WTC11 (cell line): ENCODE data around the gene SP2.

Source experiments
- TEAD4 ChIP-seq: sonication (generic); formaldehyde crosslinking; IDR thresholded peaks from 2 replicates; pipeline ENCODE4 v1.8.0; 2022; ENCODE audit warnings: mild to moderate bottlenecking, missing genetic modification reagents
- TF ChIP-seq, protein P1 (sequence below): sonication (generic); formaldehyde crosslinking; IDR thresholded peaks from 2 replicates; pipeline ENCODE4 v1.8.0; 2022; ENCODE audit warnings: mild to moderate bottlenecking, missing genetic modification reagents
- TF ChIP-seq, protein P2 (sequence below): fragments of 200-600 bp; IDR thresholded peaks from 2 replicates; pipeline ENCODE4 v1.8.0; 2022; ENCODE audit warnings: antibody characterized with exemption

DNA sequence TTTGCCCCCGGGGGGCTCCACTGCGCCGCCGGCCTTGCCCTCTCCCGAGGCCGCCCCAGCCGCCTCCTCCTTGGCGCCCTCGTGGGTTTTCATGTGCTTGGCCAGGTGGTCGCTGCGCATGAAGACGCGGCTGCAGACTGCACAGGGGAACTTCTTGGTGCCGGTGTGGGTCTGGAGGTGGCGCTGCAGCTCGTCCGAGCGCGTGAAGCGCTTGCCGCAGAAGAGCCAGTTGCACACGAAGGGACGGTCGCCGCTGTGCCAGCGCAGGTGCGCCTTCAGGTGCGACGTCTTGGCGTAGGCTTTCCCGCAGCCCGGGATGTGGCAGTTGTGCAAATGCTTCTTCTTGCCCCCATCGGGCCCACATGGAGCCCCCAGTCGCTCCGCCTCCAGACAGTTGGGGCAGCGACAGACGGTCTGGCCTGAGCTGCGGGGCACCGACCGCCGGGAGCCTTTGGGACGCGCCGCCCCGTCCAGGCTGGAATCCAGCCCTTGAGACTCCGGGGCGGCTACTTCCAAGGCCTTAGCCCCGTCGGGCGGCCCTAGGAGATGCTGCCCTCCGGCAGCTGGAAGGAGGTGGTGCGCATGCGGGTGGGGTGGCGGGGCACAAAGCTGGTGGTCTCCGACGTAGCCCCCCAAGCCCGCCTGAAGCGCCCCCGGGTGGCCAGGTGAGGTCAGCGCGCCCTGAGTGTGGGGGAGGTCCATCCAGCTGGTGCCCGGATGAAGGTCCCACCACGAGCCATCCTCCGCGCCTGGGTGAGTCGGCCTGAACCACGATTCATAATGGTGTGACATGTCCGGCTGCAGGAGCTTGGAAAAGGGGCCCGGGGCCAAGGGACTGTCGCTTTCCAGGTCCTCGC is 48.5 kb upstream of the SP2 start:
- TF ChIP-seq, protein P1, sequence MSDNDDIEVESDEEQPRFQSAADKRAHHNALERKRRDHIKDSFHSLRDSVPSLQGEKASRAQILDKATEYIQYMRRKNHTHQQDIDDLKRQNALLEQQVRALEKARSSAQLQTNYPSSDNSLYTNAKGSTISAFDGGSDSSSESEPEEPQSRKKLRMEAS = peak; percentile 99
- TF ChIP-seq TEAD4 (CRISPR knock-in tag) = peak; percentile 83
- TF ChIP-seq, protein P2, sequence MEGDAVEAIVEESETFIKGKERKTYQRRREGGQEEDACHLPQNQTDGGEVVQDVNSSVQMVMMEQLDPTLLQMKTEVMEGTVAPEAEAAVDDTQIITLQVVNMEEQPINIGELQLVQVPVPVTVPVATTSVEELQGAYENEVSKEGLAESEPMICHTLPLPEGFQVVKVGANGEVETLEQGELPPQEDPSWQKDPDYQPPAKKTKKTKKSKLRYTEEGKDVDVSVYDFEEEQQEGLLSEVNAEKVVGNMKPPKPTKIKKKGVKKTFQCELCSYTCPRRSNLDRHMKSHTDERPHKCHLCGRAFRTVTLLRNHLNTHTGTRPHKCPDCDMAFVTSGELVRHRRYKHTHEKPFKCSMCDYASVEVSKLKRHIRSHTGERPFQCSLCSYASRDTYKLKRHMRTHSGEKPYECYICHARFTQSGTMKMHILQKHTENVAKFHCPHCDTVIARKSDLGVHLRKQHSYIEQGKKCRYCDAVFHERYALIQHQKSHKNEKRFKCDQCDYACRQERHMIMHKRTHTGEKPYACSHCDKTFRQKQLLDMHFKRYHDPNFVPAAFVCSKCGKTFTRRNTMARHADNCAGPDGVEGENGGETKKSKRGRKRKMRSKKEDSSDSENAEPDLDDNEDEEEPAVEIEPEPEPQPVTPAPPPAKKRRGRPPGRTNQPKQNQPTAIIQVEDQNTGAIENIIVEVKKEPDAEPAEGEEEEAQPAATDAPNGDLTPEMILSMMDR = peak; percentile 75
